ENCODE results near the gene SCGN. TPM values are rescaled to one million over a fixed set of nuclear protein-coding genes. Genes with fewer than 3 reads are reported as not detected.

Gene SCGN
- total RNA-seq, 1 experiment from 2014 or later = not detected

DNA sequence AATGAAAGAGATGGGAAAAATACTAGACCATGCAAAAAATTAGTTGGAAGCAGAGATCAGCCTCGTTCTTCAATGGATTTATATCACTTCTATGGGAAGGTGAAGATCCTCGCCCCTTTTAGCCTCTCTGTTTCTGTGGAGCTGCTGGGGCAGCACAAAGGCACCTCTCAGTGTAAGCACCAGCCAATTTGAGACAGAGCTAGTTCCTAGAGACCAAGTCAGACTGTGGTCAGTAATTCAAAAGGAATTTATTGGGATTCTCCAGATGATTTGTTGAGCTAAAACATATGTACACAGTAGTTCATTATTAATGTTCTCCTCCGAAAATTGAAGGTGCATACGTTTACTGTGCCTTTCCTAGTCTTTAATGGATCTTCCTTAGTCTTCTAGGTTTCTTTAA lies 42.4 kb downstream of the SCGN start:
- Histone ChIP-seq H3K27ac (no peak overlapping the region), H3K4me3 (no peak overlapping the region), H3K79me2 (ENCODE audit: low read depth) (no peaks in the 10 kb centered on the region), H2AFZ (no peak overlapping the region), H3K27me3 (ENCODE audit: insufficient read depth, low read depth) (no peaks in the 10 kb centered on the region), H4K20me1 (ENCODE audit: insufficient read depth) (no peaks in the 10 kb centered on the region), H3K4me1 (replicated peaks; ENCODE audit: insufficient read depth) (no peaks in the 10 kb centered on the region), H3F3A (ENCODE audit: insufficient read depth, low read depth) (no peaks in the 10 kb centered on the region), H3K4me2 (no peak overlapping the region), H3K9me2 (ENCODE audit: insufficient read depth) (no peaks in the 10 kb centered on the region; the same call in 1 of the 2 replicates), H3K36me3 (ENCODE audit: low read depth) (no peaks in the 10 kb centered on the region), H3K9me3 (ENCODE audit: insufficient read depth, low read depth) (no peaks in the 10 kb centered on the region)
- DNase-seq = no peak
- ChIA-PET CTCF (no interaction called here), POLR2A (ENCODE audit: unreplicated experiment) (no interaction called here)
- BruUV-seq (replicated peaks) = no TSS peak
- intact Hi-C loops (cut with micrococcal nuclease; ENCODE audit: unreplicated experiment) = no loop called here
- TF ChIP-seq, protein P1, sequence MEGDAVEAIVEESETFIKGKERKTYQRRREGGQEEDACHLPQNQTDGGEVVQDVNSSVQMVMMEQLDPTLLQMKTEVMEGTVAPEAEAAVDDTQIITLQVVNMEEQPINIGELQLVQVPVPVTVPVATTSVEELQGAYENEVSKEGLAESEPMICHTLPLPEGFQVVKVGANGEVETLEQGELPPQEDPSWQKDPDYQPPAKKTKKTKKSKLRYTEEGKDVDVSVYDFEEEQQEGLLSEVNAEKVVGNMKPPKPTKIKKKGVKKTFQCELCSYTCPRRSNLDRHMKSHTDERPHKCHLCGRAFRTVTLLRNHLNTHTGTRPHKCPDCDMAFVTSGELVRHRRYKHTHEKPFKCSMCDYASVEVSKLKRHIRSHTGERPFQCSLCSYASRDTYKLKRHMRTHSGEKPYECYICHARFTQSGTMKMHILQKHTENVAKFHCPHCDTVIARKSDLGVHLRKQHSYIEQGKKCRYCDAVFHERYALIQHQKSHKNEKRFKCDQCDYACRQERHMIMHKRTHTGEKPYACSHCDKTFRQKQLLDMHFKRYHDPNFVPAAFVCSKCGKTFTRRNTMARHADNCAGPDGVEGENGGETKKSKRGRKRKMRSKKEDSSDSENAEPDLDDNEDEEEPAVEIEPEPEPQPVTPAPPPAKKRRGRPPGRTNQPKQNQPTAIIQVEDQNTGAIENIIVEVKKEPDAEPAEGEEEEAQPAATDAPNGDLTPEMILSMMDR (conservative IDR thresholded peaks at IDR 0.05) = no peak
- TF ChIP-seq EZH2 (IDR thresholded peaks at IDR 0.05; ENCODE audit: low read depth) = no peak

- H3K9me3 ChIP-seq (ENCODE audit: insufficient read depth, low read depth) = no peaks in the 10 kb centered on the region
- no peaks in the 10 kb centered on the region for H3K79me2 ChIP-seq (ENCODE audit: low read depth)
- no peak overlapping the region for H2AFZ ChIP-seq
- no peaks in the 10 kb centered on the region; the same call in 1 of the 2 replicates for H3K9me2 ChIP-seq (ENCODE audit: insufficient read depth)
- H3K4me2 ChIP-seq = no peak overlapping the region
- no peaks in the 10 kb centered on the region for H3F3A ChIP-seq (ENCODE audit: insufficient read depth, low read depth)
- no peaks in the 10 kb centered on the region for H4K20me1 ChIP-seq (ENCODE audit: insufficient read depth)
- no peak for DNase-seq
- no peak for TF ChIP-seq EZH2 (IDR thresholded peaks at IDR 0.05; ENCODE audit: low read depth)
- TF ChIP-seq, protein P1 (conservative IDR thresholded peaks at IDR 0.05) = no peak
- ChIA-PET POLR2A (ENCODE audit: unreplicated experiment) (interaction anchor here (0.6 kb wide), 1 partner anchor 920 kb away, joined by 3 read pairs; no protein-coding TSS in a partner anchor), CTCF (no interaction called here)
- no peak overlapping the region for H3K27ac ChIP-seq
- H3K4me3 ChIP-seq = no peak overlapping the region
- intact Hi-C loops (cut with micrococcal nuclease; ENCODE audit: unreplicated experiment) = no loop called here
- no peaks in the 10 kb centered on the region for H3K27me3 ChIP-seq (ENCODE audit: insufficient read depth, low read depth)
- H3K36me3 ChIP-seq (ENCODE audit: low read depth) = no peaks in the 10 kb centered on the region
- BruUV-seq (replicated peaks) = no TSS peak
- no peaks in the 10 kb centered on the region for H3K4me1 ChIP-seq (replicated peaks; ENCODE audit: insufficient read depth)
Observed at GRCh38 chr6:25695671-25696070, 43.7 kb downstream of the SCGN start.

DNA sequence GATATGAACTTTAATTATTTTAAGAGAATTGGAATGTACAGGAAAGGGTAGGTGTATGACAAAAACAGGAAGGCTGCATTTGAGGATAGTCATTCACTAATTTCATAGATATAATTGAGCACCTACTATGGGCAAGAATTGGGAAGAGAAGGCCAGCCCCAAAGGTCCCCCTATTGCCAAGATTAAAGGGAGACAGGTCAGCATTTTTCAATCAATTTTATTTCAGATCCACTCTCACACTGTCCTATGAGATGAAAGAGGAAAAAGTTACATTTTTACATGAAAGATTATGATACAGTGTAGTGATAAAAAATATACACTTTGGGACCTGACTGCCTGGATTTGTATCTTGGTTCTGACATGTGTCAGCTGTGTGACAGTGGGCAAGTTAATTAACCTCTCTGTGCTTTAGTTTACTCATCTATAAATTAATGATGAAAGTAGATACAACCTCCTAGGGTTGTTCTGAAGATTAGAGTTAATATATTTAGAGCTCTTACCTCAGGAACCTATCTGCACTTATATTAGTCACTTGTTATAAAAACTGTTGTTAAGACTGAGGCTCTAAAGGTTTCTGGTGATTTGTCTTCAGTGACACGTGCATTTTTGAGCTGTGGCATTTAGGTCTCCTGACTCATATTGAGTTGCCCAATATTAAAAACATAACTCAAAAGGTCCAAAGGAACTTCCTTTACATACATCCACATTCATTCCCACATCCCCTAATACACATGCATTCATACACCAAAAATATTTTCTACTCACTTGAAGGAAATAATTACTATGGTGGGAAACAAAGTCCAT lies 45.7 kb downstream of the SCGN start:
- Histone ChIP-seq H3K9me3 (ENCODE audit: insufficient read depth, low read depth) (no peaks in the 10 kb centered on the region), H3K27me3 (ENCODE audit: insufficient read depth, low read depth) (no peaks in the 10 kb centered on the region), H3K27ac (no peak overlapping the region), H3K4me2 (no peak overlapping the region), H3K36me3 (ENCODE audit: low read depth) (no peaks in the 10 kb centered on the region), H3K4me1 (replicated peaks; ENCODE audit: insufficient read depth) (no peaks in the 10 kb centered on the region), H3K9me2 (ENCODE audit: insufficient read depth) (no peaks in the 10 kb centered on the region; the same call in 1 of the 2 replicates), H3F3A (ENCODE audit: insufficient read depth, low read depth) (no peaks in the 10 kb centered on the region), H3K4me3 (no peak overlapping the region), H4K20me1 (ENCODE audit: insufficient read depth) (no peaks in the 10 kb centered on the region), H3K79me2 (ENCODE audit: low read depth) (no peaks in the 10 kb centered on the region), H2AFZ (no peak overlapping the region)
- POLR2A ChIA-PET (ENCODE audit: unreplicated experiment) = interaction anchor here (0.7 kb wide), 1 partner anchor 198 kb away, joined by 5 read pairs; no protein-coding TSS in a partner anchor
- CTCF ChIA-PET = no interaction called here
- no TSS peak for BruUV-seq (replicated peaks)
- intact Hi-C loops (cut with micrococcal nuclease; ENCODE audit: unreplicated experiment) = no loop called here
- TF ChIP-seq, protein P1 (conservative IDR thresholded peaks at IDR 0.05) = no peak
- TF ChIP-seq EZH2 (IDR thresholded peaks at IDR 0.05; ENCODE audit: low read depth) = no peak
- peak in 1 of 2 experiments; percentile 45 for DNase-seq

All from PC-9 (cell line).